H9 (cell line): ENCODE data around the gene PTPRK. TPM values are rescaled to one million over a fixed set of nuclear protein-coding genes. Genes with fewer than 3 reads are reported as not detected.
A peak's percentile ranks its signal among the peaks of the same experiment; 100 is the strongest.

ENCODE experiments used
- DNase-seq: peaks from one replicate; pipeline ENCODE4 v3.0.0-alpha.2; 2017
- H2AFZ ChIP-seq: one replicate; pipeline ENCODE4 v1.6.1; 2013; ENCODE audit warnings: mild to moderate bottlenecking, low read length, control low read depth, moderate library complexity
- H2AK5ac ChIP-seq: 2 replicates; pipeline ENCODE4 v1.6.1; 2013; ENCODE audit warnings: low read length, control low read depth, mixed read lengths; ENCODE audit not compliant: insufficient read length
- H2BK120ac ChIP-seq: one replicate; pipeline ENCODE4 v1.6.1; 2013; ENCODE audit warnings: low read depth, mild to moderate bottlenecking, low read length, control low read depth, inconsistent platforms; ENCODE audit not compliant: poor library complexity, severe bottlenecking
- H2BK12ac ChIP-seq: 2 replicates; pipeline ENCODE4 v1.6.1; 2013; ENCODE audit warnings: low read length, control low read depth, mixed read lengths, low read depth; ENCODE audit not compliant: insufficient read length
- H2BK15ac ChIP-seq: 2 replicates; pipeline ENCODE4 v1.6.1; 2013; ENCODE audit warnings: low read depth, low read length, control low read depth
- H2BK20ac ChIP-seq: one replicate; pipeline ENCODE4 v1.6.1; 2013; ENCODE audit warnings: low read depth, mild to moderate bottlenecking, low read length, control low read depth, inconsistent platforms; ENCODE audit not compliant: poor library complexity, severe bottlenecking
- H2BK5ac ChIP-seq: 2 replicates; pipeline ENCODE4 v1.6.1; 2013; ENCODE audit warnings: low read length, control low read depth, mixed read lengths; ENCODE audit not compliant: insufficient read length
- H3K14ac ChIP-seq: 2 replicates; pipeline ENCODE4 v1.6.1; 2013; ENCODE audit warnings: low read length, control low read depth; ENCODE audit not compliant: insufficient read depth
- H3K18ac ChIP-seq: 2 replicates; pipeline ENCODE4 v1.6.1; 2013; ENCODE audit warnings: low read depth, mild to moderate bottlenecking, mixed read lengths, low read length, control low read depth; ENCODE audit not compliant: insufficient read length
- H3K23ac ChIP-seq: 2 replicates; pipeline ENCODE4 v1.6.1; 2013; ENCODE audit warnings: low read length, control low read depth, mixed read lengths, low read depth; ENCODE audit not compliant: insufficient read length
- H3K23me2 ChIP-seq: 2 replicates; pipeline ENCODE4 v1.6.1; 2013; ENCODE audit warnings: low read depth, mild to moderate bottlenecking, mixed read lengths, low read length, control low read depth; ENCODE audit not compliant: insufficient read length, poor library complexity, severe bottlenecking
- H3K27ac ChIP-seq: 2 replicates; pipeline ENCODE4 v1.5.1; 2013; ENCODE audit warnings: low read length, control low read depth, mixed read lengths, low read depth; ENCODE audit not compliant: insufficient read length
- H3K27me3 ChIP-seq: 2 replicates; pipeline ENCODE4 v1.6.1; 2013; ENCODE audit warnings: low read length, control low read depth, inconsistent platforms; ENCODE audit not compliant: insufficient read depth
- H3K4ac ChIP-seq: 2 replicates; pipeline ENCODE4 v1.6.1; 2013; ENCODE audit warnings: low read depth, mild to moderate bottlenecking, control low read depth, inconsistent platforms, low read length, moderate library complexity
- H3K4me1 ChIP-seq: 2 replicates; pipeline ENCODE4 v1.6.1; 2013; ENCODE audit warnings: low read length, control low read depth, inconsistent platforms; ENCODE audit not compliant: insufficient read depth
- H3K4me2 ChIP-seq: 2 replicates; pipeline ENCODE4 v1.6.1; 2013; ENCODE audit warnings: low read length, control low read depth, mixed read lengths; ENCODE audit not compliant: insufficient read length, insufficient read depth
- H3K56ac ChIP-seq: 2 replicates; pipeline ENCODE4 v1.6.1; 2013; ENCODE audit warnings: low read depth, mild to moderate bottlenecking, mixed read lengths, low read length, control low read depth; ENCODE audit not compliant: insufficient read length
- H3K79me1 ChIP-seq: 2 replicates; pipeline ENCODE4 v1.6.1; 2013; ENCODE audit warnings: low read depth, mild to moderate bottlenecking, moderate library complexity, low read length, control low read depth, inconsistent platforms; ENCODE audit not compliant: insufficient read depth, poor library complexity, severe bottlenecking
- H3K79me2 ChIP-seq: 2 replicates; pipeline ENCODE4 v1.6.1; 2013; ENCODE audit warnings: low read length, control low read depth, inconsistent platforms; ENCODE audit not compliant: insufficient read depth
- H3K9ac ChIP-seq: 2 replicates; pipeline ENCODE4 v1.6.1; 2013; ENCODE audit warnings: low read length, control low read depth, mixed read lengths; ENCODE audit not compliant: insufficient read length; ENCODE audit errors: extremely low read depth
- H3K9me3 ChIP-seq: one replicate; pipeline ENCODE4 v1.6.1; 2013; ENCODE audit warnings: low read depth, low read length, inconsistent platforms; ENCODE audit not compliant: control insufficient read depth
- H3T11ph ChIP-seq: one replicate; pipeline ENCODE4 v1.6.1; 2013; ENCODE audit warnings: mild to moderate bottlenecking, low read length, control low read depth, inconsistent platforms
- H4K20me1 ChIP-seq: one replicate; pipeline ENCODE4 v1.6.1; 2013; ENCODE audit not compliant: control insufficient read depth, insufficient read length, insufficient read depth
- H4K5ac ChIP-seq: 2 replicates; pipeline ENCODE4 v1.6.1; 2013; ENCODE audit warnings: low read depth, mild to moderate bottlenecking, mixed read lengths, low read length, control low read depth; ENCODE audit not compliant: insufficient read length
- H4K8ac ChIP-seq: replicated peaks from 2 replicates; pipeline ENCODE4 v1.6.1; 2013; ENCODE audit warnings: low read length, control low read depth, mixed read lengths, low read depth; ENCODE audit not compliant: insufficient read length
- H4K91ac ChIP-seq: 2 replicates; pipeline ENCODE4 v1.6.1; 2013; ENCODE audit warnings: low read depth, mild to moderate bottlenecking, moderate library complexity, mixed read lengths, low read length, control low read depth; ENCODE audit not compliant: insufficient read length
- H3K27ac Mint-ChIP-seq, 3 experiments: 2 replicates in 2 of 3; 3 replicates in 1 of 3; pipeline ENCODE4 v1.8.0; 2020 to 2021; ENCODE audit warnings: mixed read lengths in 3 of 3, mild to moderate bottlenecking in 1 of 3, moderate library complexity in 1 of 3
- H3K27me3 Mint-ChIP-seq: 2 replicates; pipeline ENCODE4 v1.8.0; 2021; ENCODE audit warnings: low read depth, mild to moderate bottlenecking, moderate library complexity, mixed read lengths
- H3K36me3 Mint-ChIP-seq, 3 experiments: 2 replicates in 2 of 3; 3 replicates in 1 of 3; pipeline ENCODE4 v1.8.0; 2020 to 2021; ENCODE audit warnings: low read depth in 3 of 3, mixed read lengths in 3 of 3; ENCODE audit not compliant: insufficient read depth in 1 of 3
- H3K4me1 Mint-ChIP-seq, 2 experiments: 2 replicates each; pipeline ENCODE4 v1.8.0; 2020; ENCODE audit warnings: mixed read lengths in 2 of 2
- H3K4me3 Mint-ChIP-seq, 2 experiments: 2 replicates in 1 of 2; 3 replicates in 1 of 2; pipeline ENCODE4 v1.8.0; 2020 to 2021; ENCODE audit warnings: mild to moderate bottlenecking in 2 of 2, mixed read lengths in 2 of 2, moderate library complexity in 1 of 2
- H3K9me3 Mint-ChIP-seq, 2 experiments: 2 replicates in 1 of 2; 3 replicates in 1 of 2; pipeline ENCODE4 v1.8.0; 2020; ENCODE audit warnings: mild to moderate bottlenecking in 2 of 2, mixed read lengths in 2 of 2, moderate library complexity in 1 of 2
- WGBS: extraction: QIAGEN DNeasy Blood & Tissue Kit; methylation state at CpG from one replicate; pipeline ENCODE4 v1.1.7; 2013; ENCODE audit warnings: missing lambda C conversion rate, low lambda C conversion rate, mixed read lengths; ENCODE audit not compliant: insufficient read length; ENCODE audit errors: extremely low coverage; 5-methylcytosine and 5-hydroxymethylcytosine counted together
- total RNA-seq: library from RNA; stranded (reverse); gene quantifications from 2 replicates; pipeline ENCODE4 v1.2.1, GENCODE V29; 2021
- TF ChIP-seq, protein P1 (sequence below): fragments of 200-600 bp; sonication (generic); conservative IDR thresholded peaks from 3 replicates; pipeline ENCODE4 v1.8.0; 2021; ENCODE audit warnings: antibody characterized with exemption, mild to moderate bottlenecking

The PTPRK gene
- total RNA-seq, 1 experiment from 2014 or later: 47.9 TPM

- Histone ChIP-seq H3K4me1 (no peaks in the 10 kb centered on the region), H4K91ac (no peak overlapping the region), H3K23me2 (no peaks in the 10 kb centered on the region), H3K4me2 (no peak overlapping the region), H3K23ac (no peak overlapping the region), H2BK12ac (no peak overlapping the region), H3K27me3 (no peaks in the 10 kb centered on the region), H2AFZ (no peak overlapping the region), H3K14ac (no peak overlapping the region), H3K56ac (no peak overlapping the region), H4K8ac (no peak overlapping the region), H3T11ph (no peak overlapping the region), H4K20me1 (peaks cover 2% of the 10 kb centered on the region), H3K9ac (no peak overlapping the region), H3K9me3 (no peaks in the 10 kb centered on the region), H3K79me2 (no peaks in the 10 kb centered on the region), H2BK5ac (no peak overlapping the region), H3K79me1 (no peaks in the 10 kb centered on the region), H3K18ac (no peak overlapping the region), H2BK15ac (no peak overlapping the region), H4K5ac (no peak overlapping the region), H2AK5ac (no peak overlapping the region), H3K27ac (no peak overlapping the region), H2BK120ac (no peak overlapping the region), H3K4ac (no peak overlapping the region), H2BK20ac (no peak overlapping the region)
- TF ChIP-seq, protein P1, sequence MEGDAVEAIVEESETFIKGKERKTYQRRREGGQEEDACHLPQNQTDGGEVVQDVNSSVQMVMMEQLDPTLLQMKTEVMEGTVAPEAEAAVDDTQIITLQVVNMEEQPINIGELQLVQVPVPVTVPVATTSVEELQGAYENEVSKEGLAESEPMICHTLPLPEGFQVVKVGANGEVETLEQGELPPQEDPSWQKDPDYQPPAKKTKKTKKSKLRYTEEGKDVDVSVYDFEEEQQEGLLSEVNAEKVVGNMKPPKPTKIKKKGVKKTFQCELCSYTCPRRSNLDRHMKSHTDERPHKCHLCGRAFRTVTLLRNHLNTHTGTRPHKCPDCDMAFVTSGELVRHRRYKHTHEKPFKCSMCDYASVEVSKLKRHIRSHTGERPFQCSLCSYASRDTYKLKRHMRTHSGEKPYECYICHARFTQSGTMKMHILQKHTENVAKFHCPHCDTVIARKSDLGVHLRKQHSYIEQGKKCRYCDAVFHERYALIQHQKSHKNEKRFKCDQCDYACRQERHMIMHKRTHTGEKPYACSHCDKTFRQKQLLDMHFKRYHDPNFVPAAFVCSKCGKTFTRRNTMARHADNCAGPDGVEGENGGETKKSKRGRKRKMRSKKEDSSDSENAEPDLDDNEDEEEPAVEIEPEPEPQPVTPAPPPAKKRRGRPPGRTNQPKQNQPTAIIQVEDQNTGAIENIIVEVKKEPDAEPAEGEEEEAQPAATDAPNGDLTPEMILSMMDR: no peak
- no peak overlapping the region for H3K4me3 Mint-ChIP-seq
- H3K36me3 Mint-ChIP-seq: peaks cover 0 to 2% (median 0%) of the 10 kb centered on the region in 3 experiments; a peak in 1 of 7 replicates
- no peaks in the 10 kb centered on the region for H3K27me3 Mint-ChIP-seq
- peak overlapping the region in 1 of 3 experiments; percentile 23; a peak in 1 of 7 replicates for H3K27ac Mint-ChIP-seq
- H3K4me1 Mint-ChIP-seq: 0 out of 4 replicates have a peak, but pooled peaks cover 5 to 8% of the 10 kb centered on the region in 2 experiments
- WGBS: no CpG with 5 or more reads among the region's 6 CpGs
- no peak for DNase-seq
- H3K9me3 Mint-ChIP-seq: no peaks in the 10 kb centered on the region
These were observed 488.4 kb downstream of the PTPRK start for GRCh38 chr6:128032042-128032441.
